ENCODE measurements around the gene SLFNL1. TPM values are rescaled to one million over a fixed set of nuclear protein-coding genes. Genes with fewer than 3 reads are reported as not detected.

SLFNL1 gene
- total RNA-seq, 1 donor from 2014 or later = 1.3 TPM

DNA sequence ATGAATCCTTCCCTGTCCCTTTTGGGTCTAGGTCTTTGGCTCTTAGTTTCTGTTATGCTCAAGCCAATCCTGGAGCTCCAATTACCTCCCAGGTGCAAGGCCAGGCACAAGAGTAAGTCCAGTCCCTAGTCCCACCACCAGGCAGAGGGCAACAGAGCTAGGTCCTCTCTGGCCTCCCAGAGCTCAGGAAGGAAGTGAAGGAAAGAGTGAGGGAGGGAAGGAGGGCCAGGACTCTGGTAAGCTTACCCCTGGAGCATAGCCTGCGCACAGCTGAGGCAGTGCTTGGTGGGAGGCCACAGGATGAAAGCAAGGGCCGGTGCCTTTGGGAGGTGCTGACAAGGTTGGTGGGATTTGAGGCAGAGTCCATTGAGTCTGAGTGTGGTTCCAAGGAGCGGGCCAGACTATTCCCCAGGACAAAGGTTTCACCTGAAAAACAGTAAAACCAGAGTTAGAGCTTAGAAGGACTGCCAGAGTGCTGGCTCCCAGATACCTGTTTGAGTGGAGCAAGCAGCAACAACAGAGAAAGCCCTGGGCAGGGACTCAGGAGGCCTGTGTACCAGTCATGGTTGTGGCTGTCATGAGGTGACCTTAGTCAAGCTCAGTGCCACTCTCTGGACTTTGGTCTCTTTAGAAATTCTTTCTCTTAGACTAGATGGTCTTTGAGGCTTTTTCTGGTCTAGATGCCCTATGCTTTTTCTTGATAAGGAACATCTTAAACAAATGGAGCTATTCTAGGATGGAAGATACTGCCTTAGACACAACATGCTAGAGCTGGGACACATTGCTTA lies 15.8 kb upstream of the SLFNL1 start:
- Mint-ChIP-seq H3K4me3 (no peak overlapping the region), H3K27me3 (ENCODE audit: low read depth) (no peaks in the 10 kb centered on the region), H3K27ac (no peak overlapping the region), H3K36me3 (peaks cover 20% of the 10 kb centered on the region), H3K9me3 (peaks cover 2% of the 10 kb centered on the region), H3K4me1 (no peaks in the 10 kb centered on the region)
- DNase-seq (ENCODE audit: low spot score in 2 of 2, unreplicated experiment in 2 of 2) = no peak
- TF ChIP-seq, protein P1, sequence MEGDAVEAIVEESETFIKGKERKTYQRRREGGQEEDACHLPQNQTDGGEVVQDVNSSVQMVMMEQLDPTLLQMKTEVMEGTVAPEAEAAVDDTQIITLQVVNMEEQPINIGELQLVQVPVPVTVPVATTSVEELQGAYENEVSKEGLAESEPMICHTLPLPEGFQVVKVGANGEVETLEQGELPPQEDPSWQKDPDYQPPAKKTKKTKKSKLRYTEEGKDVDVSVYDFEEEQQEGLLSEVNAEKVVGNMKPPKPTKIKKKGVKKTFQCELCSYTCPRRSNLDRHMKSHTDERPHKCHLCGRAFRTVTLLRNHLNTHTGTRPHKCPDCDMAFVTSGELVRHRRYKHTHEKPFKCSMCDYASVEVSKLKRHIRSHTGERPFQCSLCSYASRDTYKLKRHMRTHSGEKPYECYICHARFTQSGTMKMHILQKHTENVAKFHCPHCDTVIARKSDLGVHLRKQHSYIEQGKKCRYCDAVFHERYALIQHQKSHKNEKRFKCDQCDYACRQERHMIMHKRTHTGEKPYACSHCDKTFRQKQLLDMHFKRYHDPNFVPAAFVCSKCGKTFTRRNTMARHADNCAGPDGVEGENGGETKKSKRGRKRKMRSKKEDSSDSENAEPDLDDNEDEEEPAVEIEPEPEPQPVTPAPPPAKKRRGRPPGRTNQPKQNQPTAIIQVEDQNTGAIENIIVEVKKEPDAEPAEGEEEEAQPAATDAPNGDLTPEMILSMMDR (IDR thresholded peaks at IDR 0.05; ENCODE audit: unreplicated experiment) = no peak

DNA sequence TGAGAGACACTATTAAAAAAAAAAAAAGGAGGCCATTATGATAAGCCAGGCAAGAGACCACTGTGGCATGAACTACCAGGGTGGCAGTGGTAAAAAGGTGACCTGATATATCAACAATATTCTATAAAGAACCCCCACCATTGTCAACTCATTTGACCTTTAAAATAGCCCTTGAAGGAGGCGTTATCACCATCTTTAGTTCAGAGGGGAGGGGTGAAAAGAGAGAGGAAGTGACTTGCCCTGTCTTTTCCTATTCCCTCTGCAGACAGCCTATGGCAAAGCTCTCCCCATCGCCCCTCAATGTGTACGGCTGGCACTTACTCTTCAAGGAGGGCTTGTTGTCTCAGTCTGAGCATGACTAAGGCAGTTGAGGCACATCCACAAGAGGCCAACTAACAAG lies 11.7 kb upstream of the SLFNL1 start:
- TF ChIP-seq, protein P1 (IDR thresholded peaks at IDR 0.05; ENCODE audit: unreplicated experiment) = no peak
- Mint-ChIP-seq H3K27me3 (ENCODE audit: low read depth) (no peaks in the 10 kb centered on the region), H3K27ac (no peak overlapping the region), H3K4me3 (no peak overlapping the region), H3K36me3 (peaks cover 32% of the 10 kb centered on the region), H3K4me1 (no peaks in the 10 kb centered on the region), H3K9me3 (peaks cover 4% of the 10 kb centered on the region)
- no peak for DNase-seq (ENCODE audit: low spot score in 2 of 2, unreplicated experiment in 2 of 2)

DNA sequence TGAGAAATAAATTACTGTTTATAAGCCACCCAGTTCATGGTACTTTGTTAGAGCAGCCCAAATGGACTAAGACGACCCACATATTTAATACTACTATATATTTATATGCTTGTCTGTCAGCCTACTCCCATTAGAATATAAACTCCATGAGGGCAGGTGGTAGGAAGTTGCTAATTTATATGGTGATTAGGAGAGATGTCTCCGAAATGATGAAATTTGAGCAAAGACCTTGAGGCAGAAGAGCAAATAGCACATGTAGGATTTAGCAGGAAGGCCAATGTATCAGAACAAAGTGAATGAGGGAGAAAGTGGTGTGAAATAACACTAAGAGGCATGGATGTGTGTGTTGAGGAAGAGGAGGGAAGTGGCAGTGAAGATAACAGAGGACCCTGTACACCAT lies 10.6 kb upstream of the SLFNL1 start:
- no peaks in the 10 kb centered on the region for H3K4me1 Mint-ChIP-seq
- no peak overlapping the region for H3K4me3 Mint-ChIP-seq
- peaks cover 4% of the 10 kb centered on the region for H3K9me3 Mint-ChIP-seq
- TF ChIP-seq, protein P1 (IDR thresholded peaks at IDR 0.05; ENCODE audit: unreplicated experiment) = no peak
- no peak overlapping the region for H3K27ac Mint-ChIP-seq
- H3K36me3 Mint-ChIP-seq = peaks cover 38% of the 10 kb centered on the region
- DNase-seq (ENCODE audit: low spot score in 2 of 2, unreplicated experiment in 2 of 2) = no peak
- H3K27me3 Mint-ChIP-seq (ENCODE audit: low read depth) = no peaks in the 10 kb centered on the region

DNA sequence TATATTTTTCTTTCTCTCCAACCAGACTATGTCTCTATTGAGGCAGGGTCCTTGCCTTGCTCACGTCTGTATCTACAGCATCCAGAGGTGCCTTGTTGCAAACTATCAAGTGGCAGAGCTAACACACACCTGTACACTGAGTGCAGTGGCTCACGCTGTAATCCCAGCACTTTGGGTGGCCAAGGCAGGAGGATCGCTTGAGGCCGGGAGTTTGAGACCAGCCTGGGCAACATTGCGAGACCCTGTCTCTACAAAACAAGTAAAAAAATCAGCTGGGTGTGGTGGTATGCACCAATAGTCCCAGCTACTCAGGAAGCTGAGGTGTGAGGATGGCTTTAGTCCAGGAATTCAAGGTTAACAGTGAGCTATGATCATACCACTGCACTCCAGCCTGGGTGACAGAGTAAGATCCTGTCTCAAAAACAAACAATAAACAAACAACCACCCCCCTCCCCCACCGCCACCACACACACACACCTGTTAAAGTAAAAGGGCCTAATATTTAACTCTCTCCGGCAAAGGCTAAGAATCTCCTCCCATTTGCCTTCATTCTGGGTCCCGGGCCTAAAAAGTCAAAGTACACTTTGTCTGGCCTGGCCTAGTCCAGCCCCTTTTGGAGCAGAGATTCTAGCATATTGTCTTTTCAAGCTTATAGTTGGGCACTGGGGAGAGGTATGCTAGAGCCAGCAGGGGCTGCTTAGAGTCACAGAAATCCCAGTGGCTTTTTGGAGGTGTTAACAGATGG lies 9.5 kb upstream of the SLFNL1 start:
- TF ChIP-seq, protein P1 (IDR thresholded peaks at IDR 0.05; ENCODE audit: unreplicated experiment) = no peak
- DNase-seq (ENCODE audit: low spot score in 2 of 2, unreplicated experiment in 2 of 2) = no peak
- Mint-ChIP-seq H3K27ac (no peak overlapping the region), H3K36me3 (peaks cover 42% of the 10 kb centered on the region), H3K4me1 (no peaks in the 10 kb centered on the region), H3K9me3 (peaks cover 4% of the 10 kb centered on the region), H3K4me3 (no peak overlapping the region), H3K27me3 (ENCODE audit: low read depth) (no peaks in the 10 kb centered on the region)

DNA sequence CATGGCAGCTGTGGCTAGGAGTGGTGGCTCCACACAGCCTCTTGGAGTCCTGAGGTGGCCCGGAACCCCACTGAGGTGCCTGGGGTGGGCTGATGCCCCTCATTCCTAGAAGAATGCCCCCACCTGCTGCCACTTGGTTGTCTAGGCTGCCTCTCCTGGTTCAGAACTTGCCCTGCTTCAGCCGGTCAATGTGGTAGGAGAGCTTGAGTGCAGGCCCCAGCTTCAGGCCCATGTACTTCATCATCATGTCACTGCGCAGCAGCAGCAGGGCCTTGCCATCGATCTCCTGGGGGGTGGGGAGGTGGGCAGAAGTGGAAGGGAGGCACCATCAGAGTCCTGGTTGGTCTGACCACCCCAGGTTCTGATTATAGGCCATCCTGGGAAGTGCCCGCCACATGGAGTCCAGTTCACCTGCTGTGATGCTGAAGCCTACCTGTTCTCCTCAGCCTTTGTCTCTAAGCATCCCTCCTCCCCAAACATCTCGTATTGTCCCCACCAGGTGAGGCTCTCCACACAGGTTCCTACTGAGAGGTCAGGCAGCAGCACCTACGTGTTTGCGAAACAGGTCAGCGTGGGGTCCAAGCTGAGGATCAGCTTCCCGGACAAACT lies 6.6 kb upstream of the SLFNL1 start:
- Mint-ChIP-seq H3K27me3 (ENCODE audit: low read depth) (no peaks in the 10 kb centered on the region), H3K9me3 (peaks cover 4% of the 10 kb centered on the region), H3K27ac (no peak overlapping the region), H3K4me3 (no peak overlapping the region), H3K4me1 (no peaks in the 10 kb centered on the region), H3K36me3 (peaks cover 39% of the 10 kb centered on the region)
- DNase-seq (ENCODE audit: low spot score in 2 of 2, unreplicated experiment in 2 of 2) = no peak
- TF ChIP-seq, protein P1 (IDR thresholded peaks at IDR 0.05; ENCODE audit: unreplicated experiment) = no peak

All from mesothelial cell of epicardium (in vitro differentiated cells).